Measurements from ENCODE around the gene ARNT2.

- TF ChIP-seq SUZ12 (IDR thresholded peaks at IDR 0.05; ENCODE audit: extremely low read depth, insufficient read depth, insufficient read length): no peak
- TF ChIP-seq ZNF274 (IDR thresholded peaks at IDR 0.05; ENCODE audit: low read depth, low read length): no peak
- no peak for TF ChIP-seq YY1 (IDR thresholded peaks at IDR 0.05; ENCODE audit: insufficient read depth, insufficient read length)
Measured at GRCh38 chr15:80635953-80636352, 231.8 kb downstream of the ARNT2 start.

Data from NT2/D1 (cell line).